HG02970 (cell line): Measurements from ENCODE around the gene SEMA4G.
"Not testable (repeated sequence)": the region's sequence is repeated elsewhere in the genome, so short reads cannot be mapped to it uniquely, and the experiment has no call there.

Experiments used
- ATAC-seq: cut with Tn5 transposase; IDR thresholded peaks from one replicate; pipeline ENCODE4 v1.9.1; 2021; ENCODE audit warnings: mild to moderate bottlenecking, moderate library complexity, moderate number of reproducible peaks; ENCODE audit not compliant: unreplicated experiment, low FRiP score

SEMA4G gene

GRCh38 chr10:100970914-100971811 is 1.9 kb downstream of the SEMA4G start:
- no peak for ATAC-seq

- ATAC-seq: no peak
Measured at GRCh38 chr10:100972115-100972903, 3.0 kb downstream of the SEMA4G start.

- ATAC-seq: no peak
Measured at GRCh38 chr10:100972904-100973535, 3.7 kb downstream of the SEMA4G start.

GRCh38 chr10:100975397-100975796 is 6.1 kb downstream of the SEMA4G start:
- ATAC-seq: not testable (repeated sequence)

- no peak for ATAC-seq
Measured at GRCh38 chr10:100976906-100977305, 7.6 kb downstream of the SEMA4G start.

- ATAC-seq: no peak
Measured at GRCh38 chr10:100977436-100977835, 8.1 kb downstream of the SEMA4G start.

- no peak for ATAC-seq
Measured at GRCh38 chr10:100978121-100978900, 9.0 kb downstream of the SEMA4G start.

- ATAC-seq: no peak
Measured at GRCh38 chr10:100978901-100979195, 9.5 kb downstream of the SEMA4G start.

GRCh38 chr10:100979791-100980272 is 10.5 kb downstream of the SEMA4G start:
- no peak for ATAC-seq

- no peak for ATAC-seq
Measured at GRCh38 chr10:100980311-100980710, 11.0 kb downstream of the SEMA4G start.

- no peak for ATAC-seq
Measured at GRCh38 chr10:100980711-100981110, 11.4 kb downstream of the SEMA4G start.

GRCh38 chr10:100981178-100981772 is 12.0 kb downstream of the SEMA4G start:
- ATAC-seq: no peak

- no peak for ATAC-seq
Measured at GRCh38 chr10:100982916-100983830, 13.9 kb downstream of the SEMA4G start.

- ATAC-seq: no peak
Measured at GRCh38 chr10:100983868-100984671, 14.8 kb downstream of the SEMA4G start.

GRCh38 chr10:100984672-100985177 is 15.4 kb downstream of the SEMA4G start:
- ATAC-seq: no peak

GRCh38 chr10:100985336-100985735 is 16.0 kb downstream of the SEMA4G start:
- ATAC-seq: no peak

- ATAC-seq: no peak
Measured at GRCh38 chr10:100986623-100986951, 17.3 kb downstream of the SEMA4G start.
